Colonic mucosa (tissue), 4 donors: Measurements from ENCODE around the gene PTPRT. TPM values are rescaled to one million over a fixed set of nuclear protein-coding genes. Genes with fewer than 3 reads are reported as not detected.

ENCODE experiments used
- DNase-seq: peaks from one replicate; pipeline ENCODE4 v3.0.0-alpha.2; 2020
- H3K27ac ChIP-seq: fragments of 200-600 bp; one replicate; pipeline ENCODE4 v1.8.0; 2021
- H3K27me3 ChIP-seq: fragments of 200-600 bp; one replicate; pipeline ENCODE4 v1.8.0; 2021
- H3K36me3 ChIP-seq: fragments of 200-600 bp; one replicate; pipeline ENCODE4 v1.8.0; 2021
- H3K4me1 ChIP-seq: fragments of 200-600 bp; one replicate; pipeline ENCODE4 v1.8.0; 2021; ENCODE audit warnings: mild to moderate bottlenecking
- H3K4me3 ChIP-seq: fragments of 200-600 bp; one replicate; pipeline ENCODE4 v1.8.0; 2021
- H3K9ac ChIP-seq, 2 donors: one replicate each; pipeline ENCODE4 v1.7.0; 2013; ENCODE audit warnings: control low read depth in 2 of 2, low read depth in 2 of 2, low read length in 2 of 2
- H3K9me3 ChIP-seq: fragments of 200-600 bp; one replicate; pipeline ENCODE4 v1.8.0; 2021
- intact Hi-C: fragments of 100-400 bp; cut with DNase I; formaldehyde crosslinking; loops from one replicate; pipeline ENCODE4 v1.14.1; 2022
- total RNA-seq, 2 donors: library from RNA; stranded (reverse); fragmentation: NEBNext Ultra II Directional in 1 of 2; extraction: Animal tissue kit (Norgen Biotek cat#: 25700) in 1 of 2; gene quantifications; one replicate each; pipeline ENCODE4 v1.2.1, GENCODE V29; 2021
- TF ChIP-seq, protein P1 (sequence below): fragments of 200-600 bp; IDR thresholded peaks from one replicate; pipeline ENCODE4 v1.8.0; 2022; ENCODE audit warnings: antibody characterized with exemption, mild to moderate bottlenecking
- donor health status: healthy.
- donor health status: DM: no; HTN: no; CAD: no.
- donor health status: DM: no; HTN: no; CAD: no.

The PTPRT gene
- total RNA-seq, 2 donors from 2014 or later = 0.11 to 0.12 TPM

DNA sequence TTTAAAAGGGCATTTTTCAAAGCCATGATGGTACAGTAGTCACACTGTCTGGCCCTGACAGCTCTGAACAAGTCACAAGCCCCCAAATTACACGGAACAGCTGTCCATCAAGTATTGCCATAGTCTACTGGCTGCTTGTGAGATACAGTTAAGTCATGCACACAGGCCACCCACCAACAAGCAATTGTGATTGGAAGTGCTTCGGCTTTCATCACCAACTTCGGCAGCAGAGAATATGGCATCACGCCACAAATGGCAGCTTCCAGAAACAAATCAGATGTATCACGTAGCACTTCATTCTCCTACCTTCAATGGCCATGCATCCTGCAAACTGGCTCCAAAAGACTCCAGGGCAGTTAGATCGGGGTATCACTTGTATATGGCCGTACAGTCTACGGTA lies 160.5 kb downstream of the PTPRT start:
- no peak overlapping the region for H3K4me3 ChIP-seq
- no peak overlapping the region for H3K27ac ChIP-seq
- no peaks in the 10 kb centered on the region for H3K36me3 ChIP-seq
- TF ChIP-seq, protein P1, sequence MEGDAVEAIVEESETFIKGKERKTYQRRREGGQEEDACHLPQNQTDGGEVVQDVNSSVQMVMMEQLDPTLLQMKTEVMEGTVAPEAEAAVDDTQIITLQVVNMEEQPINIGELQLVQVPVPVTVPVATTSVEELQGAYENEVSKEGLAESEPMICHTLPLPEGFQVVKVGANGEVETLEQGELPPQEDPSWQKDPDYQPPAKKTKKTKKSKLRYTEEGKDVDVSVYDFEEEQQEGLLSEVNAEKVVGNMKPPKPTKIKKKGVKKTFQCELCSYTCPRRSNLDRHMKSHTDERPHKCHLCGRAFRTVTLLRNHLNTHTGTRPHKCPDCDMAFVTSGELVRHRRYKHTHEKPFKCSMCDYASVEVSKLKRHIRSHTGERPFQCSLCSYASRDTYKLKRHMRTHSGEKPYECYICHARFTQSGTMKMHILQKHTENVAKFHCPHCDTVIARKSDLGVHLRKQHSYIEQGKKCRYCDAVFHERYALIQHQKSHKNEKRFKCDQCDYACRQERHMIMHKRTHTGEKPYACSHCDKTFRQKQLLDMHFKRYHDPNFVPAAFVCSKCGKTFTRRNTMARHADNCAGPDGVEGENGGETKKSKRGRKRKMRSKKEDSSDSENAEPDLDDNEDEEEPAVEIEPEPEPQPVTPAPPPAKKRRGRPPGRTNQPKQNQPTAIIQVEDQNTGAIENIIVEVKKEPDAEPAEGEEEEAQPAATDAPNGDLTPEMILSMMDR = no peak
- H3K27me3 ChIP-seq = no peaks in the 10 kb centered on the region
- intact Hi-C loops = no loop called here
- H3K4me1 ChIP-seq = no peaks in the 10 kb centered on the region
- H3K9ac ChIP-seq = no peak overlapping the region
- H3K9me3 ChIP-seq = no peaks in the 10 kb centered on the region
- no peak for DNase-seq

DNA sequence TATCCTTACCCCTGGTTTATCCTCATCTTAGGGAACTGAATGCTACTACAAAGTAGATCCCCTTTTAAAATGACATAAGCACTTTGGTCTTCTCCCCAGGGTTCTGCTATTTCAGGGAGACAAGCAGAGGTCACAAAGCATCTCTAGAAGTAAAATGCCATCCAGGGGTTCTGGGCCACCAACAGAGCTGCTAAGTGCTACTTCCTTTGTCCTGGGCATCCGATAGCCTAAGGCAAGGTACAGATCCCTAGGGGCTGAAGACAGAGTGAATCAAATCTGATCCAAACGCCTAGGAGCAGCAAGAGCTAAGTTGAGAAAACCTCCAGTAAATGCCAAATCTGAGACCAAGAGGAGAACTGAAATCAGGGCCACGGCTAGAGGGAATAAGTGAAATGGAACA lies 161.2 kb downstream of the PTPRT start:
- no peak overlapping the region for H3K4me3 ChIP-seq
- no peaks in the 10 kb centered on the region for H3K27me3 ChIP-seq
- no peaks in the 10 kb centered on the region for H3K36me3 ChIP-seq
- H3K9ac ChIP-seq = no peak overlapping the region
- DNase-seq = no peak
- no peak overlapping the region for H3K27ac ChIP-seq
- no peaks in the 10 kb centered on the region for H3K9me3 ChIP-seq
- no peaks in the 10 kb centered on the region for H3K4me1 ChIP-seq
- TF ChIP-seq, protein P1 = no peak
- intact Hi-C loops = no loop called here

DNA sequence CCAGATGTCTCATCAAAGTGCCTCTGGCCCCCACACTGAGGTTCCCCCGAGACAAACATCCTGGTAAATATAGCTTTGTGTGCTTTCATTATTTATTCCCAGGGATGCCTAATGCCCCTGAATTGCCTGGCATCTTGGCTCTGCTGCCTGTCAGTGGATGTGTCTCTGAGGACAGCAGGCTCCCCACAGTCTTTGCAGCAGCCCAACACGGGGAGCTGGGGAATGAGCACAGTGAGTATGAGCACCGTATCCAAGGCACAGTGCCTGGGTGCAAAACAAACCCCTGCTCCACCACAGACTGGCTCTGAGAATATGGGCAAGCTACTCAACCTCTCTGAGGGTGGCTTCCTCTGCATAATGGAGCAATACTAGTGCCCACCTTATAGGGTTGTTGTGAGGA lies 165.9 kb downstream of the PTPRT start:
- no peaks in the 10 kb centered on the region for H3K36me3 ChIP-seq
- no peaks in the 10 kb centered on the region for H3K27me3 ChIP-seq
- TF ChIP-seq, protein P1 = no peak
- H3K4me1 ChIP-seq = no peaks in the 10 kb centered on the region
- H3K4me3 ChIP-seq = no peak overlapping the region
- no peaks in the 10 kb centered on the region for H3K9me3 ChIP-seq
- intact Hi-C loops = no loop called here
- no peak overlapping the region for H3K9ac ChIP-seq
- H3K27ac ChIP-seq = no peak overlapping the region
- no peak for DNase-seq

DNA sequence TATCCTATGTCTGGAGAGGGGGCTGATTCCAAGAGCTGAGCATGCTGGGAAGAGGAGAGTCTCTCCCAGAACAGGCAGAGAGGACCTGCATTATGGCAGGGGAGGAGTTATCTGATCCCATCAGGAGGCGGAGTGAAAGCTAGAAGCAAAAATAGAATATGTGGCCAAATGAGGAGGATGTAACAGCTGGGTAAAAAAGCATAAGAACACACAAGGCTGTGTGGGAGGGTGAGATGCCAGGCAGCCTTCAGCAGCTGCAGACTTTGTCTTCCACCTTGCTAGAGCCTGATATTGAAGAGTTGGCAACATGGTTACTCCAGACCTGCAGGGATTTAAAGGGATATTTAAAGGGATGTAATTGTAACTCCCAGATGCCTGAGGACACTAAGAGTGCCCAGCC lies 167.1 kb downstream of the PTPRT start:
- TF ChIP-seq, protein P1 = no peak
- no peaks in the 10 kb centered on the region for H3K36me3 ChIP-seq
- H3K4me1 ChIP-seq = no peaks in the 10 kb centered on the region
- no peak overlapping the region for H3K9ac ChIP-seq
- intact Hi-C loops = no loop called here
- H3K27me3 ChIP-seq = no peaks in the 10 kb centered on the region
- H3K27ac ChIP-seq = no peak overlapping the region
- DNase-seq = no peak
- no peaks in the 10 kb centered on the region for H3K9me3 ChIP-seq
- no peak overlapping the region for H3K4me3 ChIP-seq

DNA sequence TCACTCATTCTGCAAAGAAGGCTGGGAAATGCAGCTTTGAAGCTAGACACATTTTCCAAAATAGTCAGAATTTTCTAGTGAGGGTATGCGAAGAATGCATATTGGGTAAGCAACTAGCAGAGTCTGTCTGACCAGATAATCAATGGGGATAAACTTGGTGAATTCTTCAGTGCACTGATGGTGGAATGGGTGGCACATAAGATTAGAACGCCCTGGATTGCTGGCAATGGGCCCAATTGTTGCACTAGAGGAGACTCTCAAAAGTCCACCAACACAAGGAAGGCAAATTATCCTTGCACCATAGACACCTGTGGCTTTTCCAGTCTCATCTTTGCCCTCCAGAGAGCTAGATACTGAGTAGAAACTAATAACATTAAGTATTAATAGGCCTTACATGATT lies 167.6 kb downstream of the PTPRT start:
- no peak for DNase-seq

More for the DNA sequence above, 167.6 kb downstream of the PTPRT start:
- H3K4me3 ChIP-seq = no peak overlapping the region
- no peaks in the 10 kb centered on the region for H3K4me1 ChIP-seq
- TF ChIP-seq, protein P1 = no peak
- H3K9me3 ChIP-seq = no peaks in the 10 kb centered on the region
- H3K9ac ChIP-seq = no peak overlapping the region
- intact Hi-C loops = no loop called here
- no peaks in the 10 kb centered on the region for H3K36me3 ChIP-seq
- H3K27me3 ChIP-seq = no peaks in the 10 kb centered on the region
- no peak overlapping the region for H3K27ac ChIP-seq
